ENCODE data around the gene SMIM20.
"Not testable (repeated sequence)": the region's sequence is repeated elsewhere in the genome, so short reads cannot be mapped to it uniquely, and the experiment has no call there.

The SMIM20 gene

DNA sequence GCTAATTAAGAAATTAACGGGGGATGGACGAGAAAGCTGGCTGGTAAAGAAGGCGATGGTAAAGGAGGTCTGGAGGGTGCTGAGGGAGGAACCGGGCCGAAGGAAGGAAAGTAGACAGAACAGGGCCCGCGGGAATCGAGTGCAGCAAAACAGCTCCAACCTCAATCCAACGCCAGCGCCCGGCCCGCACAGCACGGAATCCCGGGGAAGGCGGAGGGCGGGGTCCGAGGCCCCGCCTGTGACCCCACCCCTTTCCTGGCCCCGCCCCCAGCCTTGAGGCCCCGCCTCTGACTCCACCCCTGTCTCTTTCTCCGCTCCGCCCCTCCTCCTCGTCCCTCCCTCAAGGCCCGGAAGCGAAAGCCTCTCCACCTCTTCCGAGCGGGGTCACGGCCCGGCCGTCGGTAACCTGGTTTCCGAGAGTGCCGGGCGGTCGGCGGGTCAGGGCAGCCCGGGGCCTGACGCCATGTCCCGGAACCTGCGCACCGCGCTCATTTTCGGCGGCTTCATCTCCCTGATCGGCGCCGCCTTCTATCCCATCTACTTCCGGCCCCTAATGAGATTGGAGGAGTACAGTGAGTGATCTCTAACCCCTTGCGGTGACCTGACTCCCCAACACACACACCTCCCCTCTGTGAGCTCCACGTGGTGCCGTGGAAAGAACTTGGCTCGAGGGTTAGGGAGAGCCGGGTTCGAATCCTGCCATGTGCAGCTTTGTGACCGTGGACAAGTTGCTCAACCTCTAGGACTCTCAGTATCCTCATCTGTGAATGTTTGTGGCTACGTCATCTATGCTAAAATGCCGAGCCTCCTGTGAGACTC is at the start of gene SMIM20:
Gene SMIM20 (plus strand): TSS at position 370 of the 819 bp plus-strand sequence. CDS start 94 bp downstream, at position 464.
- in situ Hi-C loops (cut with HindIII; ENCODE audit: low sequenced_read_pairs): no loop called here

DNA sequence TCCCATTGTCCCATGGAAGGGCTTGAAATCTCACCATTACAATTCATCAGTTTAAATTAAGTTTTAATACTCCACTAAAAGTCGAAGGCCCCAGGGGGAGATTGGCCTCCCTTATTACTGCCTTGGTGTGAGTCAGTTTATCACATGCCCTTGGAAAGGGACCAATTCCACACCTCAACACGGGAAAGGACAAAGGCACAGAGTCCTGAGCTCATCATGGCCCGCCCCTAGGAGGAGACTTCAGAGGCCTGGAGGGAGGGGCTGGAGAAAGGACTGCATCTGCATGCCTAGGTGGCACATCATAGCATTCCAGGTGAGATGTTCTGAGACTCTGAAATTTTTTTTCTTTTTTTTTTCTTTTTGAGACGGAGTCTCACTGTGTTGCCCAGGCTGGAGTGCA is 48.4 kb upstream of the SMIM20 start:
- in situ Hi-C loops (cut with HindIII; ENCODE audit: low sequenced_read_pairs): no loop called here

DNA sequence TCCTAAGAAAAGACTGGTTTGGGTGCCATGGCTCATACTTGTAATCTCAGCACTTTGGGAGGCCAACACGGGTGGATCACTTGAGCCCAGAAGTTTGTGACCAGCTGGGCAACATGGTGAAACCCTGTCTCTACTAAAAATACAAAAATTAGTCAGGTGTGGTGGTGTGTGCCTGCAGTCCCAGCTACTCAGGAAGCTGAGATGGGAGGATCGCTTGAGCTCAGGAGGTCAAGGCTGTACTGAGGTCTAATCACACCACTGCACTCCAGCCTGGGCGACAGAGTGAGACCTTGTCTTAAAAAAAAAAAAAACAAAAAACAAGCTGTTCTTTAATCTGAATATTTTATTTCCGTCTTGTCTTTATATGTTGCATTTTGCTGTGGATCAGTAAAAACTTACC is 47.6 kb upstream of the SMIM20 start:
- in situ Hi-C loops (cut with HindIII; ENCODE audit: low sequenced_read_pairs): not testable (repeated sequence)

DNA sequence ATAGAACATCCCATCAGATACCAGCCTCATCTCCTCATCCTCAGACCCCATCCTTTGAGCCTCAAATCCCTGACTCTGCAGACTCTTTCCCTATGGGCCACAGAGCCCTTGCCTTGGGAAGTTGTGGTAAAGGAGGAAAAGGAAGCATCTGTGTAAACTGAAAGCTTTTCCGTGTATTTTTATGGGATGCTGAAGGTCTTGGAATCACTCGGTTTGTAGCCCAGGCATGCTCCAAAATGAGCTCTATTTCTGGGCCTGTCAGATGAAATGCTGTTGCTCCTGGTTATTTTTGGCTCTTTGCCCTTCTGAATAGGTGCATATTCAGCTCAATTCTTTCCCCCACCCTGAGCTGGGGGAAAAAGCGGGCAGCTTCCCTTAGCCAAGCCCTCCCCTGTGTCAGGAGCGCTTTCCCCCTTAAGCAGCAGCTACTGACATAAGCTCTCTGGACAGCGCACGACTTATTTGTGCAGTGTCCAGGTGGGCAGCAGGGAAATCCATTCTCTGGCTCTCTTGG is 46.2 kb upstream of the SMIM20 start:
- in situ Hi-C loops (cut with HindIII; ENCODE audit: low sequenced_read_pairs): no loop called here

DNA sequence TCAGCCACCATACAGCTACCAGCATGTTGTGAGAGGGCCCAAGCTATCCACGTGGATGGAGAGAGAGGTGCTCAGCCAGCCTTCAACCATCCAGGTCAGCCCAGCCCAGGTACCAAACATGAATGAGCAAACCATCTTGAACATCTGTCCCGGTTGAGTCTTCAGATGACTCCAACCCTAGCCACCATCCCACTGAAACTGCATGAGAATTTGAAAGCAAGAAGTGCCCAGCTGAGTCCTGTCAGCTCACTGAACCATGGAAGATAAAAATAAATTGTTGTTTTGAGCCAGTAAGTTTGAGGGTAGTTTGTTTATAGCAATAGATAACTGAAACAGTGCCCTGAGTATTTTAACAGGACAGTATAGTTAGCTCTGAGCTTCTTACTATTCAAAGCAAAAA is 43.9 kb upstream of the SMIM20 start:
- in situ Hi-C loops (cut with HindIII; ENCODE audit: low sequenced_read_pairs): no loop called here

DNA sequence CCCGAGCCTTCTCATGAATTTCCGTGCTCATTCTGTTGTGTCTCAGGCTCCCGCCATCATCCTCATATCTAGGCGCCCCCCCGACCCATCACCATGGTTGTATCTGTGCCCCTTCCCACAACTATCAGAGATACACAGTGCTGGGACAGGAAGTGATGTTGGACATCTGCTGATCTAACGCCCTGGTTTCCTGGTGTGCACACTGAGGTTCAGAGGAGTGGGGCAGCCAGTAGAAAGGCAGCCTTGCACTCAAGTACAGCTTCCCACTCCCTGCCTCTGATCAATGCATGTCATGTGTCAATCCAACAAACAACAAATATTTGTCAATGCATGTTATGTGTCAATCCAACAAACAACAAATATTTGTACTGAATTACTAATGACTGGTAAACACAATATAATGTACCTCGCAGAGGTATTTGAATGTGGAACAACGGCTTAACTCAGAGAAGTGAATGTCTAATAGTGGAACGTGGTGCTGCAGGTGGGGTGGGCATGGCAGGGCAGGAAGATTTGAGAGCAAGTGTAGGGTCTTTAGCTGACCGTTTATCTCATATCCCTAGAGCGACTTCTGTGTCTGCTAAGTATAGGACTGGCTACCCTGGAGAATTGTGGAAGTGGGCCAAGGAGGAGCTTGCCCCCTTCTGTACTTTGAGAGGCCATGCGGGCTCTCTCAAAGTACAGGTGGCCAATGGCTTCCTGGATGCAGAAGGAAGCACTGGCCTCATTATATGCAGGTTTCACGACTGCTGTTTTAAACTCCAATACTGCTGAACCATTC is 41.0 kb upstream of the SMIM20 start:
- in situ Hi-C loops (cut with HindIII; ENCODE audit: low sequenced_read_pairs): no loop called here

DNA sequence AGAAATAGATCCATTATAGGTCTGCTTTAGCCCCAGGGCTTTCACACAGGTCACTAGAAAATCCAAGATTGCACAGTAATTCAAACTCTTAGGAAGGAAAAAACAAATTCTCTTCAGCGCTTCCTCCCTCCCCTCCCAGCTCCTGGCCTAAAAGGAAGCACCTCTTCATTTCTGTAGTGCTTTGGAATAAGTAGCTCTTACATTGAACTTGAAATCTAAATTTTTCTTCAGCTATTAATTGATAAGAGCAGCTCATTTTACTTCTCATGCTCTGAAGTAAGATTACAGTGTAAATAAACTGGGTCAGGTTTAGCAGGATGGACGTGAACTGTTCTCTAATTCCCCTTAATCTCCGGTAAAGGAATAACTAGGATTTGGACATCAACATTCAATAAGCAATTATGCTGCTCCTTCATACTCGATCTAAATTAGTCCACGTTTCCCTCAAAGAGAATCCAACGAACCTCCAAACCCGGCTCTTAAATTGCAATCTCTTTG is 40.3 kb upstream of the SMIM20 start:
- in situ Hi-C loops (cut with HindIII; ENCODE audit: low sequenced_read_pairs): no loop called here

DNA sequence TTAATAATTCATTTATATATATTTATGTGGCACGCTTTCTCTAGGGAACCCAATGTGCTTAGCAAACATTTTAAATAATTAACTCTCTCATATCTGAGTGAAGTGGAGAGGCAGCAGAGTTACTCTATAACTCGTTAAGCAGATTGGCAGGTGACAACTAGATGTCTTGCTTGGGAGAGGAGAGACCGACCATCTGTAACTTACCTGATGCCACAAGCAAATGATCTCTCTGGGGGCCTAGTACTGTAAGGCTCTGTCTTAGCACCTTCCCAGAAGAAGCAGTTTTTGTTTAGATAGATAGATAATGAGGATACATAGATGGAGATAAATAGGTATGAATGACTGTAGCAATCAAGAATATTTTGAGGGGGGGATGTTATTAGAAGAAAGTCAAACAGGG is 39.4 kb upstream of the SMIM20 start:
- in situ Hi-C loops (cut with HindIII; ENCODE audit: low sequenced_read_pairs): no loop called here

DNA sequence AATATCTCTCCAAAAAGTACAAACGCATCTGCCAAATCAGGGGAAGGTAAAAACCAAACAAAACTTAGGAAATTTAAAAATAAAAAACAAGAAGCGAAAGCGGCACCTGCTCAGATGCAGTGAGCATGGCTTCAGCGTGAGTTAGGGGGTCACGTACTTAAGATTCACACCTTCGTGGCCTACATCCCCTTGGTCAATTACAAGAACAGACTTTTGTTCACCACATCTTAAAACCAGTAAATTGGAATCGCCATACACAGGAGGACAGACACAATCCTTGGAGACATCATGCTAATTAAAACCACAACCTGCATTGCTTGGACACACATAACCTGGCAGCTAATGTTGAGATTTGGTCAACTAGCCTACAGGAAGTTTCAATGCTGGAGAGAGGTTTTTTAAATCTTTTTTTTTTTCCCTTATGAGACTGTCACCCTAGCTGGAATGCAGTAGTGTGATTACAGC is 38.7 kb upstream of the SMIM20 start:
- in situ Hi-C loops (cut with HindIII; ENCODE audit: low sequenced_read_pairs): no loop called here

DNA sequence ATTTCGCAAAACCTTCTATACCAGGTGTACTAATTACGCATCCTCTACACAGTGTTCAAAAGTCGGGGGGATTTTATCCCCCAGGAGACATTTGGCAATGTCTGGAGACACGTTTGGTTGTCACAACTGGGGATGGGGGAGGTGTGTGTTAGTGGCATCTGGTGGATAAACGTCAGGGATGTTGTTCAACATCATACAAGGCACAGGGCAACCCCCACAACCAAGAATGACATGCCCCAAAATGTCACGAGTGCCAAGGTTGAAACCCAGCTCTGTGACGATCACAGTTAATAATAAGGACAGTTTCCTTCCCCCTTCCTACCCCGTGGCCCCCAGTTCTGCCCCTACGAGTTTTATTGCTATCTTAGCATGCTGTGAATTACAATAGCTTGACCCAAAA is 35.3 kb upstream of the SMIM20 start:
- in situ Hi-C loops (cut with HindIII; ENCODE audit: low sequenced_read_pairs): no loop called here

DNA sequence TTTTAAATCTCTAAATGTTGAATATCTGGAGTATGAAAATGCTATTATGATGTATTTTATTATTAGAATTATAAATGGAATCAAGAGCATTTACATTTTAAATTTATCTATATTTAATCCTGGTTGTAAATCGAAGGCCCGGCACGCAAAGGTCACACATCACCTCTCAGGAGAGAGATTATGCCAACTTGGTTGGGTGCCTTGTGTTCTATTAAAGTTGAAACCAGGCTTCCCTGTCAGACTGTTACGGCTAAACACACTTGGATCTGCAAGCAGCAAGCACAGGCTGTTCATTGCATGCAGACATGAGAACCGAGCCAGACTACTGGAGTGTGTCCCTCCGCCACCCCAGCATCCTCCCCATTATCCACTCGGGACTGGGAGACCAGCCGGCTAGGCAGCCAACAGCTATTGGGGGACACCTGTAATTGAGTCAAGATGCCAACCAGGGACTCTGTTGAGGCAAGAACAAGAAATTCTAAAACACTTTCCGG is 34.9 kb upstream of the SMIM20 start:
- in situ Hi-C loops (cut with HindIII; ENCODE audit: low sequenced_read_pairs): no loop called here

DNA sequence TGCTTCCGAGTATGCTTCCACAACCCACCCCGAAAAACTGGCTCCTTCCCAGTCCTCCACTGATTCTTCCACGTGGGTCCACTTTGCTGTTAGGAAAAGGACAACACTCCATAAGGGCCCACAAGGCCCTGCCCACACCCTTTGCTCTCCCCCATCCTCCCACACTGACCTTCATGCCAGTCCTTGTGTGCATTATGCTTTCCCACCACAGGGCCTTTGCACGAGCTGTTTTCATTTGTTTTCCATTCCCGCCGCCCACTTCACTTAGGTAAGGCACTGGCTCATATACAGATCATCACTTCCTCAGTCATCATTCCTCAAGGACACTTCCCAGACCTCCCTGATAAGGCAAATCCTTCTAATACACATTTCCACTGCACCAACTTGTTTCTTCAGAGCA is 34.4 kb upstream of the SMIM20 start:
- in situ Hi-C loops (cut with HindIII; ENCODE audit: low sequenced_read_pairs): no loop called here

DNA sequence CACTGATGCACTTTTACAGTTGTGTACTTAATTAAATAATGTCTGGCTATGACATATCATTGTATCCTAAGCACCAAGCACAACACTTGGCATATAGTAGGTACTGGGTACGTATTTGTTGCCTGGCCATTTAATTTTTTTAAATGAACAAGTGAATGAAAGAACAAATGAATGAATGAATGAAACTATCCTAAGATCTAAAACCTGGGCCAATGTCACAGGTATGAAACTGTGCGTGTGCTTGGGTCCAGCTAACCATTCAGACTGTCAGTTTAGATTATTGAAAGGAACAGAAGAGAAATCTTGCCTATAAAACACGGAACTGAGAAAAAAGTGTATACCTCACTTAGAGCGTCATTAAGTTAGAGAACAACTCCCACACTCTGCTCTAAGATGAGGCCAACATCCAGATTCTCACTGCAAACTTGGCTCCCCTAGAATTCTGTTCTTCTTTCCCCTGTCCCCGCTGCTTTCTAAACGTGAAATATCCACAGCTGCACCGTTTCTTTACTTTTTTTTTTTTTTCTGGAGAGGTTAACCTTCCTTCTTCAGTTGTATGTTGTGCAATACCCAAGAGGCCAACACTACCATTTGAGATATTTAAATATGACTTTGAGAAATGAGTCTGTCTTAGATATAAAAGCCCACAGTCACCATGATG is 33.9 kb upstream of the SMIM20 start:
- in situ Hi-C loops (cut with HindIII; ENCODE audit: low sequenced_read_pairs): no loop called here

DNA sequence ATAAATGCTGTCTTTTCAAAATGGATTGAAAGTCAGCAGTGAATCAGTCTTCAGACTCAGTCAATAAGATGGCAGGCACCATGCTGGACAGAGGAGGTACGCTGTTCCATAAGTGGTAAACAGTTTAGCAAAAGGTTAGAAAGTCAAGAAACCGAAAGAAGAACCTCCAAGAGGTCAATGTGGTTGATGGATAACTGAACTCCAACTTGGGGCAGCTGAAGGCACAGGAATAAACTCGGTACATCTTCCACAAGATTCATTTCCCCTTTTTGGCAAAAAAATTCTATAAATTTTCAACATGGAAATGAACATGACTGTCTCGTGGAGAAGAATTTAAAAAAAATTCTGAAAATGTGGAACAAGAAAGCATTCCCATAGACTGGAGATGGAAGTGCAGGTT is 32.8 kb upstream of the SMIM20 start:
- in situ Hi-C loops (cut with HindIII; ENCODE audit: low sequenced_read_pairs): no loop called here

DNA sequence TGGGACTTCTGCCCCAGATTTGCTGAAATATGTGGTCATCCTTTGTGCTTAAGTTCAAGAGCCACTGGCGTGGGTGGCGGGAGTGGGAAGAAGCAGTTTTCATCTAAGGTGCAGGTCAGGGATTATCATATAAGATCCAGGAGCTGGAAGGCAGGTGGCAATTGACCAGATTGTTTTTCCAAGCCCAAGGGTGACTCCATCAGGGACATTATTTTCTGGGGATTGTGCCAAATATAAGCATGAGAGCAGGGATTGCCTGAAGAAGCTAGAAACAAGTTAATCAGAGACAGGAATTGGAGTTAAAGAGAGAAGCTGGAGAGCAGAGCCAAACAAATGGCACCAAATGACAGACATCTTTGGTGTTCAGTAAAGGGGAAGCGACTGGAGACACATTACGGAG is 31.8 kb upstream of the SMIM20 start:
- in situ Hi-C loops (cut with HindIII; ENCODE audit: low sequenced_read_pairs): no loop called here

DNA sequence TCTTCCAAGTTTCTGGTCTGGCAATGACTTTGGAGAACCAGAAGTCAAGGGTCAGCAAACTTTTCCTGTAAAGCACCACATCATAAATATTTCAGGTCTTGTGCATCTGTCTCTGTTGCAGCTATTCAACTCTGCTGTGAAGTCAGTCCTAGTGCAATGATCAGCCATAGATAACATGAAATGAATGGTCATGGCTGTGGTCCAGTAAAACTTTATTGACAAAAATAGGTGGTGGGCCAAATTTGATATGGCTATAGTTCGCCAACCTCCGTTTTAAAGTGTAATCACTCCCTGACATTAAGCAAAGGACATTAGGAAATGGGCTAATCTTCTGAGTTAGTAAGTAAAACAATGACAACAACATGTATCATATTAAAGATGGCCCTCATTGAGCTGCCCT is 30.5 kb upstream of the SMIM20 start:
- in situ Hi-C loops (cut with HindIII; ENCODE audit: low sequenced_read_pairs): no loop called here

DNA sequence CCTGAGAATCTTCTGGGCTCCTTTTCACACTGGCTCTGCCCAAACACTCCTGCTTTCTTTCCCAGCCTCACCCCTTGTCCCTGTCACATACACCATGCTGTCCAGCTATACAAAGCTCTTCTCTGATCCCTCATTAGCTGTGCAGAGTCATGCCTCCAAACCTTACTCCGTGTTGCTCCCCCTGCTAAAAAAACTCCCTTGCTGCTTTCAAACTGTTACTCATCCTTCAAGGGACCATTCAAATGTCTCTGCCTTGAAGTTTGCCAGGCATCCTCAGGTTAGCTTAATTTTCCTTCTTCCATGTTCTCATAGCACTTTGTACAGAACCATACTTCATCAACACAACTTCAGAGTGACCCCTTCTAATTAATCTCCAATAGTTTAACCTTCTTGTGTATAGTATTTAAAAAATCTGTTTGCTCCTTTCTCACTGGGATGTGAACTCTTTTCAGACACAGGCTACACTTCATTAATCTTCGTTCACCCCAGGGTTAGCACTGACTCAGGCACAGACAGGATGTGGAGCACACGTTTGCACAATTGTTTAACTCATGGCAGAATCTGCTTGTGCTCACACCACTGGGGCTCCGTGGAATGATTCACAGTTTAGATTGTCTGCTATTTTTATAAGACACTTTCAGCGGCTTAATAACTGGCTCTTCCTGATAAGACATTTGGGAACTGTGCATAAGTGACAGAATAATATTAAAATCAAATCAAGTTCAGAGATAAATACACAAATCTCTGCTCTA is 29.8 kb upstream of the SMIM20 start:
- in situ Hi-C loops (cut with HindIII; ENCODE audit: low sequenced_read_pairs): no loop called here

DNA sequence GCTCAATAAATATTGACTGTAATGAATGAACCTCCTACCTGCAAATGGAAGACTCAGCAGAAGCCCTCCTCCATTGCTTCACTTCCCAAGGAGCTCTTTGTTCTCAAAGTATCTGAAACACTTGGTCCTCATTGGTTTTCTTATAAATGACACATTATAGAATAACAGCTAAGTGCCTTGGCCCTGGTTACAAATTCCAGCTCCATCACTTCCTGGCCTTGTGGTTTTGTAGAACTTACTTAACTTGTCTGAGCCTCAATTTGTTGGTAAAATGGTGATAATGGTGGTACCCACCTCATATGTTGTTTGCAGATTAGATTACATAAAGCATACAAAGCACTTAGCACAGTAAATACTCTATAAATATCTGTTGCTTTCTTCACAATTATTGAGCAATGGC is 25.2 kb upstream of the SMIM20 start:
- in situ Hi-C loops (cut with HindIII; ENCODE audit: low sequenced_read_pairs): no loop called here

DNA sequence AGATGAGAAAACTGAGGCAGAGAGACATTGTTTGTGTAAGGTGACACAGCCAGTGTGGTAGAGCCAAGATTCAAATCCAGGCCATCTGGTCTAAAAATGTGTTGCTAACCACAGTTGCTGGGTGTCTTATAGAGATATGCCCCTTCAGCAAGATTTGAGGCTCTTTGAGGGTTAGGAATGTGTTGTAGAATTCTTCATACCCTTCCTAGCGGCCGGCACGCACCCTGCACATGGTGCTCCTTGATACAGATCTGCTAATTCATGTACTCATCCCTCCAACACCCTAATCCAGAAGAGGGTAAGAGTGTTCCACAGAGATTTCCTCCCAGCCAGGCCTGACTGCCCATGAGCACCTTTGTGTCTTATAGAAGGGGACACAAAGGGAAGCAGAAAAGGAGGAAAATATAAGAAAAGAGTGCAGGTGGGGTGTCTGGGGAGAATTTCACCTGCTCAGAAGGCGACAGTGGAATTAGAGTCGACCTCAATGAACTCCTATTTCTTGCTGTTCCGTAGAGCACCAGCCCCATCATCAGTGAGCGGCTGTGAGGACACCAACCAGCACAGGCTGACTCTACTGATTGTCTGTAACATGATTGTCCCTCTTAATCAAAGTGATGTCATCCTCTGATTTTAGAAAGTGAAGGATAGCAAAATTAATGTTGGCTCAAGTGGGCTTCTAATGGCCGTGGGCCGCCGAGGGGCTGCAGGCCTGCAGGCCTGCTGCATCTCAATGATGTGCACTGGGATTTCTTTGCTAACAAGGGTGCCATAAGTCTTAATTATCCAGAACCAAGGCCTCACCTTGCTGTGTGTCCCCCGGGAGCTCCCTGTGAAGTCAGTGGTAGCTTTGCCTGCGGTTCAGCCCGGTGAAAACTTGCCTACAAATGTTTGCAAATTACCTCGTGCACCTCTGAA is 24.2 kb upstream of the SMIM20 start:
- in situ Hi-C loops (cut with HindIII; ENCODE audit: low sequenced_read_pairs): no loop called here

All from DLD1 (cell line).